HUES6 (cell line): Measurements from ENCODE around the gene ENOX1.

ENCODE experiments used
- H3K27ac ChIP-seq: 2 replicates; pipeline ENCODE4 v1.7.0; 2013; ENCODE audit warnings: low read depth, mild to moderate bottlenecking, low read length, inconsistent platforms
- H3K27me3 ChIP-seq: 2 replicates; pipeline ENCODE4 v1.6.1; 2013; ENCODE audit warnings: low read length; ENCODE audit not compliant: control insufficient read depth, insufficient read depth
- H3K36me3 ChIP-seq: 2 replicates; pipeline ENCODE4 v1.6.1; 2013; ENCODE audit warnings: low read length; ENCODE audit not compliant: control insufficient read depth, insufficient read depth
- H3K4me1 ChIP-seq: 2 replicates; pipeline ENCODE4 v1.6.1; 2013; ENCODE audit warnings: low read length; ENCODE audit not compliant: control insufficient read depth, insufficient read depth
- H3K4me3 ChIP-seq: 2 replicates; pipeline ENCODE4 v1.5.1; 2013; ENCODE audit warnings: low read depth, low read length
- H3K9ac ChIP-seq: one replicate; pipeline ENCODE4 v1.6.1; 2013; ENCODE audit warnings: mild to moderate bottlenecking, low read length
- H3K9me3 ChIP-seq: 2 replicates; pipeline ENCODE4 v1.6.1; 2013; ENCODE audit warnings: low read depth, low read length; ENCODE audit not compliant: control insufficient read depth, insufficient read depth

ENOX1 gene

DNA sequence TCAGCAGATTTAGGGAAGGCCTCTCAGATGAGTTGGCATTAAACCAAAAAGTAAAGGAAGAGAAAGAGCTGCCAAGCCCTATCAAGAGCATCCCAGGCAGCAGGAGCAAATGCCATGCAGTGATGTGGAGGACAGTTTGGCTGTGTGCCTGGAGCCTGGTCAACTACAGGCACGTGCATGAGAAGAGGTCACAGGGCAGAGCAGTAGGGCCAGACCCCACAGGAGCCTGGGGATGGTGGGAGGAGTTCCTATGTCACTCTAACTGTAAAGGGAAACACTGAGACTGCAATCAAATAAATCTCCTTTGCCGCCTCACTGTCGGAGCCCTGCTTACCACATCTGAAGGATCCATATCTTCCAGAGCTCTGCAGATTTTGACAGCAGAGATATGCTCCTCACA, 240.5 kb downstream of the ENOX1 start:
- Histone ChIP-seq H3K9me3 (no peaks in the 10 kb centered on the region), H3K27ac (no peak overlapping the region), H3K4me1 (no peaks in the 10 kb centered on the region; the same call in 1 of the 2 replicates), H3K4me3 (no peak overlapping the region), H3K36me3 (no peaks in the 10 kb centered on the region), H3K9ac (no peak overlapping the region), H3K27me3 (no peaks in the 10 kb centered on the region)

DNA sequence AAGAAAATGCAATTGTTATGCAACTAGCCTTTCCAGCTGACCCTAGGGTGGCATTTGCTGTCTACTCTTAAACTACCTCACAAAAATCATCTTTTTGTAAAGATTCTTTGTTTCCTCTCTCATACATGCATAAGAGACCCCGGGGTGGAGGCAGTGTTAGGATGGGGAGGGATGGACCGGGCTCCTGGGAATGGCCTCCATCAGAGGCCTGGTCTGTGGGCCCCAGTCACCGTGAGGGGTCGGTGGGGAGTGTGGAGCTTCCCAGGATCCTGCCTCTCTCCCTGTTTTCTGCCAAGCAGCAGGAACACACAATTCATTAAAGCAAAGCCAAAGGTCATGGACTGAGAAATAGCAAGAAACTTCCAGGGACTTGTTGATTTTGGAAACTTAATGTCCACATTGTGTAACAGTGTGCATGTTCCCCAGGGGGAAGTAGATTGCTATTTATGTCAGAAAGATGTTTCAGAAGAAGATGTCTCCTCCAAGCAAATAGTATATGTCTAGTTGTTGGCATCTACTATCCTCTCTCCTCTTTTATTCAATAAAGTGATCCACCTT, 241.4 kb downstream of the ENOX1 start:
- Histone ChIP-seq H3K9me3 (no peaks in the 10 kb centered on the region), H3K27me3 (no peaks in the 10 kb centered on the region), H3K27ac (no peak overlapping the region), H3K4me3 (no peak overlapping the region), H3K36me3 (no peaks in the 10 kb centered on the region), H3K4me1 (no peaks in the 10 kb centered on the region; the same call in 1 of the 2 replicates), H3K9ac (no peak overlapping the region)

DNA sequence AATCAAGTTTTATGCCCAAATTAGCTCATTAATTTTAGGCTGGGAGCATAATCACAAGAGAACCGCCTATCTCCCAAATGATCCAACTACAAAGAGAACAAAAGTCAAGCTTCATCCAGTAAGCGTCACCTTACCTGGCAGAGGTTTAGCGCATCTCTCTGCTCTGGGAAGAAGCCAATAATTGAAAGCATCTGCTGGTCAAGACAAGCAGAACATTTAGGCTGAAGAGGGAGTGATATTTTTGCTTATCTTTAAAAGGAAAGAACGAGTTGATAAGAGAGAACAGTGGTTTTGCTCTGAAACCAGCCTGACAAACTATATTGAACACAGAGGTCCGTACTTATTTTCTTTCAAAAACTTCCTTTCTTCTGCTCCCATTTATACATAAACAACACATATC, 242.1 kb downstream of the ENOX1 start:
- Histone ChIP-seq H3K4me1 (no peaks in the 10 kb centered on the region; the same call in 1 of the 2 replicates), H3K27me3 (no peaks in the 10 kb centered on the region), H3K4me3 (no peak overlapping the region), H3K36me3 (no peaks in the 10 kb centered on the region), H3K27ac (no peak overlapping the region), H3K9ac (no peak overlapping the region), H3K9me3 (no peaks in the 10 kb centered on the region)

DNA sequence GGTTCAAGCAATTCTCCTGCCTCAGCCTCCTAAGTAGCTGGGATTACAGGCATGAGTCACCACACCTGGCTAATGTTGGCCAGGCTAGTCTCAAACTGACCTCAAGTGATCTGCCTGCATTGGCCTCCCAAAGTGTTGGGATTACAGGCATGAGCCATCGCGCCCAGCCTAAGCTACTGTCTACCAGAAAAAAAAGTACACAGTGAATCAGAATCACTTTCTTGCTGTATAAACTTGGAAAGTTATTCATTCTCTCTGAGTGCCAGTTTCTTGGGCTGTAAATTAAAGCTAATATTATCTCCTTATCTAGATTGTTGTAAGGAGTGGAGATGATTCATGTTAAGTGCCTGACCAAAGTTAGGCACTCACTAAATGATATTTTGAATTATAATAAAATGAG, 242.8 kb downstream of the ENOX1 start:
- Histone ChIP-seq H3K27me3 (no peaks in the 10 kb centered on the region), H3K27ac (no peak overlapping the region), H3K4me1 (no peaks in the 10 kb centered on the region; the same call in 1 of the 2 replicates), H3K4me3 (no peak overlapping the region), H3K9ac (no peak overlapping the region), H3K36me3 (no peaks in the 10 kb centered on the region), H3K9me3 (no peaks in the 10 kb centered on the region)

DNA sequence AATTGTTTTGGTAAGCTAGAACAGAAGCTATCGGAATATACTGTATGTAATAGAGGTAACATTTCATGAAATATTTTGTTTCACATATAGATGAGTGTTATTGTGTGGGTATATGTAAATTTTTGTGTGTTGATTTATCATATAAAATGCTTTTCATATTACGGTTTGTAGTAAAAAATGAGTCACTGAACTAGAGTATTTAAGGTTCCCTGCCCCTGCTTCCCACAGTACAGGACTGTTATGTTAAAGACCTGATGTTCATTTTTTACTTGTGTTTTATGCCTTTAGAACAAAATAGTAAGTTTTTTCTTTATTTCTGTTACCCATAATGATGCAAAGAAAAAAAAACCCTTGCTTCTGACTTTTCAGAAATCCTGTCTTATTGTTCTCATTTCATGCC, 243.4 kb downstream of the ENOX1 start:
- Histone ChIP-seq H3K9me3 (no peaks in the 10 kb centered on the region), H3K27ac (no peak overlapping the region), H3K27me3 (no peaks in the 10 kb centered on the region), H3K9ac (no peak overlapping the region), H3K4me3 (no peak overlapping the region), H3K4me1 (no peaks in the 10 kb centered on the region; the same call in 1 of the 2 replicates), H3K36me3 (no peaks in the 10 kb centered on the region)

DNA sequence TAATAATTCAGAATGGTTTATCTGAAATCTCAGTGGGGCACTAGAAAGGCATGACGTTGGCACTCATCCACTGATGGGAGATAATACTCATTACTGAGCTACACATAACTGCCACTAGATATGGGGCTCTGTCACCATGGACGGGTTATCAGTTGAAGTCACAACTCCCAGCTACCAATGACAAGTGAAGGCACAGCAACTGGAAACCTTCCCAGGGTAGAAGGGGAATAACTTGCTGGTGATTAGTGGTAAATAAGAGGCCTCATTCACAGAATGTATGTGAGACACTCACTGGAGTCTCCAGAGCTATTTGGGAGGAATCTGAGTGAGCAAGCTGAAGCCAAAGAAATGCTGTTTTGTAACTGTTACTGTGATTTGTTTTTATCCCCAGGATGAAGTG, 249.6 kb downstream of the ENOX1 start:
- no peak overlapping the region for H3K4me3 ChIP-seq
- no peak overlapping the region for H3K9ac ChIP-seq
- no peaks in the 10 kb centered on the region for H3K4me1 ChIP-seq
- no peaks in the 10 kb centered on the region for H3K9me3 ChIP-seq
- no peaks in the 10 kb centered on the region for H3K27me3 ChIP-seq
- no peaks in the 10 kb centered on the region for H3K36me3 ChIP-seq
- no peak overlapping the region for H3K27ac ChIP-seq

DNA sequence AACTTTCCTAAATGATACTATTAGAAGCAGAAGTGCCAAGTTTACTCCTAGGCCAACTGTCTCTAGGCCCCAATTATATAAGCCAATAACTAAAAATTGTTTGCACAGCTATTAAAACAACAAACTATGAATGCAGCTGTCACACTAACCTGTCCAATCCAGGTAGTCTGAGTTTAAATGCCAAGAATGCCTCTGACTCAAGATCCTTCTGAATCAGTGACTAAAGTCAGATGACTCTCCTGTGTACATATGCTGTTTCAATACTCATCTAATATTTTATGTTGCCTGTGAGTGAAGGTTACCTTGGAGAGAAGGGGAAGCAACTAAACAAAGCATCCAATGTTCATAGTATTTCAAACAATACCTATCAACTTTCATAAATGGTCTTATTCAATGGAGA, 257.0 kb downstream of the ENOX1 start:
- no peak overlapping the region for H3K27ac ChIP-seq
- no peak overlapping the region for H3K9ac ChIP-seq

DNA sequence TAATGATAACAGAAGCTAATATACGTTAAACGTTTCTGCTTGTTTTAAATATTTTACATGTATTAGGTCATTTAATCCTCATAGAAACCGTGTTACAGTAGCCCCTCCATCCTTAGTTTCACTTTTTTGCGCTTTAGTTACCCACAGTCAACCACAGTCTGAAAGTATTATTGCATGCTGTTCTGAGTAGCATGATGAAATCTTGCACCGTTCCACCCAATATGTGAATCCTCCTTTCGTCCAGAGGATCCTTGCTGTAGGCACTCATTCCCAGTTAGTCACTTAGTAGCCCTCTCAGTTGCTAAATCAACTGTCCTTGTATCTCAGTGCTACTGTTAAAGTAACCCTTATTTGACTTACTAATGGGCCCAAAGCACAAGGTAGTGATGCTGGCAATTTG, 257.8 kb downstream of the ENOX1 start:
- H3K27ac ChIP-seq = no peak overlapping the region
- no peaks in the 10 kb centered on the region for H3K27me3 ChIP-seq
- no peaks in the 10 kb centered on the region for H3K36me3 ChIP-seq
- H3K9ac ChIP-seq = no peak overlapping the region
- H3K9me3 ChIP-seq = no peaks in the 10 kb centered on the region
- H3K4me3 ChIP-seq = no peak overlapping the region
- H3K4me1 ChIP-seq = no peaks in the 10 kb centered on the region

More for the DNA sequence above, 257.0 kb downstream of the ENOX1 start:
- Histone ChIP-seq H3K4me1 (no peaks in the 10 kb centered on the region), H3K27me3 (no peaks in the 10 kb centered on the region), H3K9me3 (no peaks in the 10 kb centered on the region), H3K4me3 (no peak overlapping the region), H3K36me3 (no peaks in the 10 kb centered on the region)

DNA sequence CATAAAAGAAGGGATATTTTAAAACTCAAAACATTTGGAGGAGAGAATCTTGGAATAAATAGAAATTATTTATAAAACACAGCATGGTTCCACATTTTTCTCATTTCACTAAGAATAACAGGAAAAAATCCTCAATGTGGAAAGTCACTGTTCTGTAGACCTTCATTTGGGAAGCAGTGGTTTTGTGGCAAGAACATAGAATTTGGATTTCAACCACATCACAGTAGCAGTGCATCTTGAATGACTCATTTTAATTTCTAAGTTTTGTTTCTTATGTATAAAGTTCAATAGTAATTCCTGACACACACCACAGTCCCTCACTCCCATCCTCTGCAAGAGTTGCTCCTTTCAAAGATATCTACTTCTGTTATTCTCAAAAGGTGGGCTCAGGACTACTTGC, 264.0 kb downstream of the ENOX1 start:
- H3K27me3 ChIP-seq = no peaks in the 10 kb centered on the region
- H3K9me3 ChIP-seq = no peaks in the 10 kb centered on the region
- no peak overlapping the region for H3K9ac ChIP-seq
- no peak overlapping the region for H3K4me3 ChIP-seq
- H3K36me3 ChIP-seq = no peaks in the 10 kb centered on the region
- H3K4me1 ChIP-seq = no peaks in the 10 kb centered on the region
- H3K27ac ChIP-seq = no peak overlapping the region

DNA sequence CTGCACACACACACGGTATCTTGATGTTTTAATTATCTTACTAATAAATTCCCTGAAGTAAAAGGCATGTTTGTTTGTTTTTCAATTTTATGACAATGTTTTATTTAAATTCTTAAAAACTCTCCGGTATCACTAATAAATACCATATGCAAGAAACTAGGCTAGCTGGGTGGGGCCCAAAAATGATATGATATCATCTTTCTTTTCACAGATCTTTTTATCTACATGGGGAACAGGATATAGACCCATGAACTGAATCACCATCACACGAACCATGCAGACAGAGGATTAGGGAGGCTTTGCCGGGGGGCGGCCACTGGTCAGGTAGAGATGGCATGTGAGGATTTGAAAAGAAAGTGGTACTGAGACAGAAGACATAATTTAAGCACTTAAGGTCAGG, 266.4 kb downstream of the ENOX1 start:
- no peaks in the 10 kb centered on the region for H3K9me3 ChIP-seq
- no peak overlapping the region for H3K9ac ChIP-seq

DNA sequence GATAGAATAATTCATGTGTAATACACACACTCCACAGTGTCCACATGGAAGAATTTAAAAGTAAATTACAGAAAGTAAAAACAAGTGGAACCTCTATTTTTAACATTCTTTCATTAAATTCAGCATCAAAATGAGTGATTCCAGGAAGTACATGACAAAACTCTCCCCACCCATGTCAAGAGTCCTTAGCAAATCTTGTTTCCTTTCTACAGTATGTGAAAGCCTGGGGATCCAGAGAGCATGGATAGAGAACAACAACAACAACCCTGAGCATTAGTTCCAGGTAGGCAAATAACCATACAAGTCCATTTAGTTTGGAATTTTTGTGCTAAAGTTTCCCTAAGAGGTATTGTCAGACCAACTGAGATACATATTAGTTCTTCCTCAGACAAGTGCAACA, 267.9 kb downstream of the ENOX1 start:
- Histone ChIP-seq H3K27ac (no peak overlapping the region), H3K9ac (no peak overlapping the region), H3K9me3 (no peaks in the 10 kb centered on the region), H3K27me3 (no peaks in the 10 kb centered on the region), H3K4me1 (no peaks in the 10 kb centered on the region), H3K4me3 (no peak overlapping the region), H3K36me3 (no peaks in the 10 kb centered on the region)

More for the DNA sequence above, 266.4 kb downstream of the ENOX1 start:
- Histone ChIP-seq H3K4me1 (no peaks in the 10 kb centered on the region), H3K36me3 (no peaks in the 10 kb centered on the region), H3K27ac (no peak overlapping the region), H3K4me3 (no peak overlapping the region), H3K27me3 (no peaks in the 10 kb centered on the region)

DNA sequence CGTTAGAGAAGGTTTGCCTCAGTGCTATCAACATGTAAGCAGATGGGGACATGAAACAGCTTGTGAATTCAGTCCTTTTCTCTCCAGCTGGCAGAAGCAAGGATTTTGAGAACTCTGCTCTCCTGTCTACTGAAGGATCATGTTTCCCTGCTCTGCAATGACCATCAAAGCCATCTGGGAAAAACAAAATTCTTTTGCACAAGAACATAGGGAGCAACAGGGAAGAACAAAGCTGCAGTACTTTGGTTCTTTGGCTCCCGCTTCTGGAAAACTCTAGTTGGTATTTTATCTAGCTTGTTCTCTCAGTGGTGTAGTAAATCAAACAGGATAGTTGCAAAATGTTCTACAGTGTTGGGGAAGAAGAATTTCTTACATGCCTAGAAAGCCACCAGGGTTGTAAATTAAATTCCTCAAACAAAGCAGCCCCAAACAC, 270.4 kb downstream of the ENOX1 start:
- no peaks in the 10 kb centered on the region for H3K9me3 ChIP-seq
- no peaks in the 10 kb centered on the region for H3K27me3 ChIP-seq
- H3K36me3 ChIP-seq = no peaks in the 10 kb centered on the region
- H3K27ac ChIP-seq = no peak overlapping the region
- H3K4me3 ChIP-seq = no peak overlapping the region
- H3K9ac ChIP-seq = no peak overlapping the region
- H3K4me1 ChIP-seq = no peaks in the 10 kb centered on the region
